ENCODE data around the gene HDAC5.
"Not testable (repeated sequence)": the region's sequence is repeated elsewhere in the genome, so short reads cannot be mapped to it uniquely, and the experiment has no call there.

HDAC5 gene

GRCh38 chr17:44111777-44112176 lies 11.7 kb downstream of the HDAC5 start:
- no peak for DNase-seq (ENCODE audit: low read depth in 2 of 2)

- peak; percentile 32 to 47 for DNase-seq (ENCODE audit: low read depth in 2 of 2)
Observed at GRCh38 chr17:44110823-44111633, 12.4 kb downstream of the HDAC5 start.

GRCh38 chr17:44110011-44110686 lies 13.3 kb downstream of the HDAC5 start:
- no peak for DNase-seq (ENCODE audit: low read depth in 2 of 2)

GRCh38 chr17:44109312-44109630 lies 14.2 kb downstream of the HDAC5 start:
- DNase-seq (ENCODE audit: low read depth in 2 of 2), result no peak

- no peak for DNase-seq (ENCODE audit: low read depth in 2 of 2)
Observed at GRCh38 chr17:44108440-44109311, 14.8 kb downstream of the HDAC5 start.

- DNase-seq (ENCODE audit: low read depth in 2 of 2), result no peak
Observed at GRCh38 chr17:44106801-44107200, 16.6 kb downstream of the HDAC5 start.

GRCh38 chr17:44105941-44106340 lies 17.5 kb downstream of the HDAC5 start:
- DNase-seq (ENCODE audit: low read depth in 2 of 2), result no peak

GRCh38 chr17:44105483-44105882 lies 18.0 kb downstream of the HDAC5 start:
- DNase-seq (ENCODE audit: low read depth in 2 of 2), result no peak

GRCh38 chr17:44102849-44103622 lies 20.4 kb downstream of the HDAC5 start:
- DNase-seq (ENCODE audit: low read depth in 2 of 2), result no peak

- DNase-seq (ENCODE audit: low read depth in 2 of 2), result not testable (repeated sequence)
Observed at GRCh38 chr17:44101858-44102257, 21.6 kb downstream of the HDAC5 start.

- no peak for DNase-seq (ENCODE audit: low read depth in 2 of 2)
Observed at GRCh38 chr17:44097110-44097958, 26.1 kb downstream of the HDAC5 start.

- DNase-seq (ENCODE audit: low read depth in 2 of 2), result no peak
Observed at GRCh38 chr17:44095647-44096496, 27.6 kb downstream of the HDAC5 start.

GRCh38 chr17:44095388-44095646 lies 28.1 kb downstream of the HDAC5 start:
- DNase-seq (ENCODE audit: low read depth in 2 of 2), result no peak

- DNase-seq (ENCODE audit: low read depth in 2 of 2), result no peak
Observed at GRCh38 chr17:44094701-44095387, 28.6 kb downstream of the HDAC5 start.

GRCh38 chr17:44093231-44093900 lies 30.1 kb downstream of the HDAC5 start:
- DNase-seq (ENCODE audit: low read depth in 2 of 2), result no peak

- no peak for DNase-seq (ENCODE audit: low read depth in 2 of 2)
Observed at GRCh38 chr17:44092051-44092450, 31.4 kb downstream of the HDAC5 start.

- DNase-seq (ENCODE audit: low read depth in 2 of 2), result no peak
Observed at GRCh38 chr17:44091200-44091997, 32.0 kb downstream of the HDAC5 start.

- no peak for DNase-seq (ENCODE audit: low read depth in 2 of 2)
Observed at GRCh38 chr17:44088254-44088653, 35.2 kb downstream of the HDAC5 start.
